C4-2B (cell line): ENCODE data around the gene PAK5.

ENCODE experiments used
- ZFX ChIP-seq: fragments of 450-650 bp; IDR thresholded peaks from 2 replicates; pipeline ENCODE4 v1.6.1; 2017
- TF ChIP-seq, protein P1 (sequence below): fragments of 450-650 bp; conservative IDR thresholded peaks from 2 replicates; pipeline ENCODE4 v1.5.1; 2017; ENCODE audit warnings: mild to moderate bottlenecking

DNA sequence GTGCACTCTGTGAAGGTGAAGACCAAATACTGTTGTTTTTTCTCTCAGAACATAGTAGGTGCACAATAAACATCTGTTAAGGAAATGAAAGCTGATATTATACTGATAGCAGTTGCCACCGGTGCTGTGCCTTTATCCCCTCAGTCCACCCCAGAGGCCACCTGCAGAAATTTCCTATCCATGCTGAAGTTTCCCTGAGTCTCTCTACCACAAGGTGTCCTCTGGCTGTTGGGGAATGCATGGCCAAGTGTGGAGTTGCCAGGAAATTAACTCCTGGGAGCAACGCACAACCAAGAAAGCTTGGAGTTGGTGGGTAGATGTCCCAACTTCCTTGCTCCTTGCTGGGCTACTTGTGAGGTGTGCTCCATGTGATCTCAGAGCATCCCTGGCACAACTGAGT, 210.3 kb downstream of the PAK5 start:
- TF ChIP-seq, protein P1, sequence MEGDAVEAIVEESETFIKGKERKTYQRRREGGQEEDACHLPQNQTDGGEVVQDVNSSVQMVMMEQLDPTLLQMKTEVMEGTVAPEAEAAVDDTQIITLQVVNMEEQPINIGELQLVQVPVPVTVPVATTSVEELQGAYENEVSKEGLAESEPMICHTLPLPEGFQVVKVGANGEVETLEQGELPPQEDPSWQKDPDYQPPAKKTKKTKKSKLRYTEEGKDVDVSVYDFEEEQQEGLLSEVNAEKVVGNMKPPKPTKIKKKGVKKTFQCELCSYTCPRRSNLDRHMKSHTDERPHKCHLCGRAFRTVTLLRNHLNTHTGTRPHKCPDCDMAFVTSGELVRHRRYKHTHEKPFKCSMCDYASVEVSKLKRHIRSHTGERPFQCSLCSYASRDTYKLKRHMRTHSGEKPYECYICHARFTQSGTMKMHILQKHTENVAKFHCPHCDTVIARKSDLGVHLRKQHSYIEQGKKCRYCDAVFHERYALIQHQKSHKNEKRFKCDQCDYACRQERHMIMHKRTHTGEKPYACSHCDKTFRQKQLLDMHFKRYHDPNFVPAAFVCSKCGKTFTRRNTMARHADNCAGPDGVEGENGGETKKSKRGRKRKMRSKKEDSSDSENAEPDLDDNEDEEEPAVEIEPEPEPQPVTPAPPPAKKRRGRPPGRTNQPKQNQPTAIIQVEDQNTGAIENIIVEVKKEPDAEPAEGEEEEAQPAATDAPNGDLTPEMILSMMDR: no peak
- TF ChIP-seq ZFX: no peak
